ENCODE results near the gene NRIP2.
A peak's percentile ranks its signal among the peaks of the same experiment; 100 is the strongest.

Gene NRIP2

DNA sequence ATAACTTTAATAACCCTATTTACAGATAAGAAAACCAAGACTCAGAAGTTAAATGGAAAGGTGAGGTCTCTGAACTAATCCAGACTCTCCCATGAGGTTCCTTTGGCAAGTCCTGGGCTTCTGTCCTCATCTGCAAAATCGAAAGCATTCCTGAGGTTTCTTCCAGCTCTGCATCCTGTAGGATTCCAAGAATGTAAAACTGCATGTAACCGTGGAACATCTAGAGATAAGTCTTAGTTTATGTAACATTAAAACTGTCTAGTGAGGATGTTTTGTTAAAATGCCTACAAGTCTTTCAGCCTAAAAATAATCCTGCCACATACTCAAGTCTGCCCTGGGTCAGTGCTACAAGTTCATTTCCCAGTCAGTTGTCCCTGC lies 29.7 kb downstream of the NRIP2 start:
- DNase-seq (ENCODE audit: low read depth) = no peak

DNA sequence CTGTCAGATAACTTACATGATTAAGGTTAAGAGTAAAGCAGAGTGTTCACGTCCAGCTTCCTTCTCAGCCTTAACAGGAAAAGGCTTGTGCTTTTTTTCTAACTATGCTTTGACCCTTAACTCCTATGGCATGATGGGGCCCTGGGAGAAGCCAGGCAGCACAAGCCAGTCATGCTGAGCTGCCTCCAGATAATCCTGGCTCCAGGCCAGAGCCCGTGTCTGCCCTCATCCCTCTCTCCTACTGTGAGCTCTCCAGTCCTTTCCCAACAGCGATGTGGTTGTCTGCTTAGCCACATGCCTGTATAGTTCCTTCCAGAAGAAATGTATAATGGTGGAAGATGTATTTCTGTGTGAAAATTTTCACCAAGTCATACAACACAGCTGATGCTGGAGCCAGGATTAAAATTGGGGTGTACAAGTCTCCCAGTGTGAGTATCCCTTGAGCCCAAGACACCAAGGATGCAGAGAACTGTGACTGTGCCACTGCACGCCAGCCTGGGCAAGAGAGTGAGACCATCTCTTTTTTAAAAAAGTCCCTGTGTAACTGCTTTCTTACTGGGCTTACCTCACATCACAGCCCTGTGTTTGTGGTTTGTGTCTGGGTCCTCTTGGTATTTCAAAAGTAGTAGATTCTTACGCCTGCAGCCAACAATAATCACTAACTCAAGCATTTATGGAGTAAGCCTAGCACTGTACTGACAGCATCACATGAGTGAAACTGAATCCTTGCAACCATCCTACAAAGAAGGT lies 30.3 kb downstream of the NRIP2 start:
- DNase-seq (ENCODE audit: low read depth) = peak; percentile 24

DNA sequence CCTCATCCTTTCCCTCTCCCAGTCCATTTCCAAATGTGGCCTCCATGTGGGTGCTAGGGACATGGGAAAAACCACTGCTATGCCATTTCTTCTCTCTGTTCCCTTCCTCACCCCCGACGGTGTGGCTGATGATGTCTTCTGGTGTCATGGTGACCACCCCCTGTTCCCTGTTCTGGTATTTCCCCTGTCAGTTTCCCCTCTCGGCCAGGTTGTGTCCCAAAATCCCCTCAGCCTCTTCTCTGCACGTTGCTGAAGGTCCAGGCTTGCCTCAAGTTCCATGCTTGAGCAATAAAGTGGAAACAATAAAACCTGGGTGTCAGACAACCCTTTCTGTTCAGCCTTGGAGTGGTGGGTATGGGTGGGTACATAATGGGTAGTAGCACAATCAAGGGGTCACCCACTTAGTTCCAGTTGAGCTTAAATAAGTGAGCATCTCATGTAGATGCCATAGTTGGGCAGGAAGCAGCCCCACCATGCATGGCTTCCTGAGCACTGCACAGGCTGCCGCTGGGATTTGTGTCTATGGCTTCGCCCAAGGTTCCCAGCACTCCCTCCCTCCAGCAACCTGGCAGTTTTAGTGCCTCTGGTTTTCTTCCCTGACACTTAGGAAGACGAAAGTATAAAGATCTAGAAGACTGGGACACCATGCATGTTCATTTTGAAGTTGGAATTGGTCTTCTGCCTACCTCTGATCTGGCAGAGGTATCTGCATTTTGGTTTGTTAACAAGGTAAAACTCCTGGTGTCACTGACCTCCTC lies 31.0 kb downstream of the NRIP2 start:
- no peak for DNase-seq (ENCODE audit: low read depth)

DNA sequence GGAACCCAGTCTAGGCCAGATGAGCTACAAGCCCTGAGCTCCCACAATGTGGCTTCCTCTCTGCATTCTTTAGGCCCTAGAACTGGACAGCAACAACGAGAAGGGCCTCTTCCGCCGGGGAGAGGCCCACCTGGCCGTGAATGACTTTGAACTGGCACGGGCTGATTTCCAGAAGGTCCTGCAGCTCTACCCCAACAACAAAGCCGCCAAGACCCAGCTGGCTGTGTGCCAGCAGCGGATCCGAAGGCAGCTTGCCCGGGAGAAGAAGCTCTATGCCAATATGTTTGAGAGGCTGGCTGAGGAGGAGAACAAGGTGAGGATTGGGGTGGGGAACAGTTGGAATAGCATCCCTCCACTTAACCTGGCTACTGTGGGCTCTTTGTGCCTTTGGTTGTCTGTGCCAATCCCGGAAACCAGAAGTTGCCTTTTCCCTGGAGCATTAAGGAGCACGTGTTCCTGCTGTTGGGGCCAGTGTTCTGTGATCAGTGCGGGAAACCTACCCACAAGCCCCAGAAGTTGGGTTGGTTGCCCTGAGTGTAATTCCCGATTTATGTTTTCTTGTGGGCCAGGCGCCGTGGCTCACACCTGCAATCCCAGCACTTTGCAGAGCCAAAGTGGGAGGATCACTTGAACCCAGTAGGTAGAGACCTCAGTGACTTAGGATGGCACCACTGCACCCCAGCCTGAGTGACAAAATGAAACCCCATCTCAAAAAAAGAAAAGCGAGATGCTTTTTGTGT lies 33.6 kb downstream of the NRIP2 start:
- no peak for DNase-seq (ENCODE audit: low read depth)

DNA sequence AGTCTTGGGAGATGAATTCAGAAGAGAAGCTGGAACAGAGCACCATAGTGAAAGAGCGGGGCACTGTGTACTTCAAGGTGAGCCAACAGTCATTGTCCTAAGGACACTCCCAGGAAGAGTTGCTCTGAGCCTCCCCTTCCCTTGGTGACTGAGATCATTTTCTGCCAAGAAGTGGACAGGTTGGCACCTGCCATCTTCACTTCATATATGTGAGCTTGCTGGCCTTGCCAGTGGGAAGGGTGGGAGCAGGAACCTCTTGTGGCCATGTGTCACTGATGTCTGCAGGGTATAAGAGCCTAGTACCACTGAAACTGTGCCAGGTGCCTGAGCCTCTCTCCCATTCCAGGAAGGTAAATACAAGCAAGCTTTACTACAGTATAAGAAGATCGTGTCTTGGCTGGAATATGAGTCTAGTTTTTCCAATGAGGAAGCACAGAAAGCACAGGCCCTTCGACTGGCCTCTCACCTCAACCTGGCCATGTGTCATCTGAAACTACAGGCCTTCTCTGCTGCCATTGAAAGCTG lies 34.7 kb downstream of the NRIP2 start:
- no peak for DNase-seq (ENCODE audit: low read depth)

DNA sequence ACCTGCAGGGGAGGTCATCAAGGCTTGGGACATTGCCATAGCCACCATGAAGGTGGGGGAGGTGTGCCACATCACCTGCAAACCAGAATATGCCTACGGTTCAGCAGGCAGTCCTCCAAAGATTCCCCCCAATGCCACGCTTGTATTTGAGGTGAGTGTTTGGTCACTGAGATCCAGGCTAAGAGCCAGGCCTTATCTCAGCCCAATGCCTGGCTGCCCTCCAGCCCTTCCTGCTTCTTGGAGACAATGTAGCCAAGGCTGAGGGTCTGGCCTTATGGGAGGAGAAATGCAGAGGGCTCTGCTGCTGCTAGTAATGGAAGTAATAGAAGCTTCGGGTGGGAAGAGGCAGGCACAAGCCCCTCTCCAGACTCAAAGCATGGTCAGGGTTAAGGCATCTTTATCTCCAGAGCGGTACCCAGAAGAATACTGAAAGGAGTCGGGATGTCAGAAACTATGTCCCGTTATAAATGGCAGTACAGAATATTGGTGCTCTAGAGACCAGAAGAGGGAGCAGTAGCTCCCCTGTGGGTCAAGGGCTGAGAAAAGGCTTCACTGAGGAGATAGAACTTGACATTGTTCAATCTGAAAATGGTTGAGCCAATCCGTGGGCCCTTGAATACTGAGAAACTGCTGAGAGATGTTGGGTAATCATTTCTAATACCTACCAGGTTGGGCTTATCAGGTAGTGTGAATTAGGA lies 37.0 kb downstream of the NRIP2 start:
- no peak for DNase-seq (ENCODE audit: low read depth)

DNA sequence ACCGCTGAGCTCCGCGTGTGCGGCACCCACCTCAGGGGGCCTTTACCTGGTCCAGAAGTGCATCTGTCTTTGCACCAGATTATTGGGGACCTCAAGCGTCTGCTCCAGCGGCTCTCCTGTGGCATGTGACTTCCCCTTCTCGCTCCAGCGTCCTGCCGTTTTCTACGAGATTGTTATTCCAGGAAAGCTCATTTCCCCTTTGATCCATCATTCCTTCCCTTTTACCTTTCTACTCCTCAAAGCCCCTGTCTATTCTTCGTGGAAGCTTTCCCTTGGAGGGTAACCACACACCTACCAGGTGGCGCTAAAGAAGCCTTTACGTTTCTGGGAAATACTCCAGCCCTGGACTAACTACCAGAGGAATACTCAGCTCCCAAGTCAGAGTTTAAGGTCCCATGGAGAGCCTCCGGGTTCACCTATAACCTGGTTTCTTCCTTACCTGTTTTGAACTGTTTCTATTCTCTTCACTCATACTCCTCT lies 38.6 kb downstream of the NRIP2 start:
- DNase-seq (ENCODE audit: low read depth) = no peak

DNA sequence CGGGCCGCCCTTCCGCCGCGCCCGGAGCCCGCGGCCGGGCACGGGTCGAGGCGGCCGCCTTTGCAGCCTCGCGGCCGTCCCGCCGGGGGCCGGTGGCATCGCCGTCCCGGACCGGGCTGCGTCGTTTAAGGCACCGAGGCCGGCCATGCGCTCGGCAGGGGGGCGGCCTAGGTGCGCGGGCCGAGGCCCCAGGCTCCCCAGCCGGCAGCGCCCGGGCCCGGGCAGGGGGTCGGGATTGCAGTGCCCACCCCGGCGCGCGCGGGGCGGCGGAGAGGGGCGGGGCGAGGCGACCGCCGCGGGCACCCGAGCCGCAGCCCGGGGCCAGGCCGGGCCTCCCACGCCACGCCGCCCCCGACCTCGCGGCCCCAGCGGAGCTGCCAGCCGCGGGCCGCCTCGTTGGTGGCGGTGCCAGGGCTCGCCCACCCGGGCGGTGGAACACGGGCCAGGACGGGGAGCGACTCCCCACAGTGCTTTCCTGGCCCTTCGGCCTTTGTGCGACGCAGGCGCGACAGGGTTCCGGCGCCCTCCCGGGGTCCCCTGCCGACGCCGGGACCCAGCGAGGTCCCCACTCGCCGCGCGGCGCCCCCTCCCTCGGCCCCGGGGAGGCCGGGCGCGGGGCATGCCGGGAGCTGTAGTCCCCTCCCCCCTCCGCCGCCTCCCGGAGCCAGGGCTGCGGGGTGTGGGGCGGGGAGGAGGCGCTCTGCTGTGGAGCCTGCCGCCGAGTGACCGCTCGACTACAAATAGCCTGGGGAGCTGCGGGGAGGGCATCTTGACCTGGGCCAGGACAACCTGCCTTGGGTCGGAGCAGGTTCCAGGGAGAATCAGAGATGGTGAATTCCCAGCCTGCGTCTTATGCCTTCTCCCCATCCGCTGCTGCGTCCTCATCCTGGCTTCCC lies 39.3 kb downstream of the NRIP2 start:
- DNase-seq (ENCODE audit: low read depth) = peak; percentile 25

DNA sequence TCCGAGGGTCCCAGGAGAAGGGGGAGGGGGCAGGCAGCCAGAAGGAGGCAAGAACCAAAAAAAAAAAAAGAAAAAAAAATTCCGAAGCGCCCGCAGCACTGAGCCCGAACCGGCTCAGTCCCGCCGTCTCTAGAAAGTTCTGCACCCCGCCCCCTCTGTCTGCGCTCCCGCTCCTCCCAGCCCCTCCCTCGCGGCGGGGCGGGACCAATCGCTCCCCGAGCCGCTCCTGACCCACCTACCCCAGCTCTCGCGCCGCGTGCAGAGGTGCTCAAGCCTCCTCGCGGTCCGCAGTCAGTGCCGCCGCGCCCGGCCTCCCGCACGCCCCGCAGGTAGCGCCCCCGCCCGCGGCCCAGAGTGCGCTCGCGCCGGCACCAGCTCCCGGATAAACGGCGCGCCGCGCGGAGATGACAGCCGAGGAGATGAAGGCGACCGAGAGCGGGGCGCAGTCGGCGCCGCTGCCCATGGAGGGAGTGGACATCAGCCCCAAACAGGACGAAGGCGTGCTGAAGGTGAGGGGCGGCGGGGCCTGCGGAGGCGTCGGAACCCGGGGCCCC lies 40.0 kb downstream of the NRIP2 start, which contains the start of gene FKBP4:
TSS of gene FKBP4 (plus strand) at position 235 of the 554 bp plus-strand sequence. CDS start at position 405, 170 bp downstream.
- peak; percentile 48 for DNase-seq (ENCODE audit: low read depth)

DNA sequence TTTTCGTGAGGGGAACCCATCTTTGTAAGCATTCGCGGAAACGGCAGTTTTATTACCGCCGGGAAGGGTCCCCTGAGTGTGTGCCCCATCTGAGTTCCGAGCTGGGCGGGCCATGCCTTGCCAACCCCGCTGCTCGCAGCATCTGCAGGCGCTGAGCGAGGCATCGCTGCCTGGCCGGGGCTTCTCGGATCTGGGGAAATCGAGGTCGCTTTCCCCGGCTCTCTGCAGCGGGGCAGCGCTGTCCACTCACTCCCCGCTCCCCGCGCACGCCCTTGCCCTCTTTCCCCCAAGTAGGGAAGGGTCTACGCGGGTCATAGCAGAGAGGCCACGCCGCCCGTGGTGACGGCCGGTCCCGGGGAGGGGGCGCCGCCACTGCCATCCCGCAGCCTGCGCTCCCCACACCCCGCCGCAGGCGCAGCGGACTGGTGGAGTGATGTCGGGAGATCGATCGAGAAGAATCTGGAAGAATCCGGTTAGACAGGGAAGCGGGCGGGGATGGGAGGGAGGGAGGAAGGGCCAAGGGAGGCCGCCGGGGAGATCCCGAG lies 40.6 kb downstream of the NRIP2 start:
- no peak for DNase-seq (ENCODE audit: low read depth)

DNA sequence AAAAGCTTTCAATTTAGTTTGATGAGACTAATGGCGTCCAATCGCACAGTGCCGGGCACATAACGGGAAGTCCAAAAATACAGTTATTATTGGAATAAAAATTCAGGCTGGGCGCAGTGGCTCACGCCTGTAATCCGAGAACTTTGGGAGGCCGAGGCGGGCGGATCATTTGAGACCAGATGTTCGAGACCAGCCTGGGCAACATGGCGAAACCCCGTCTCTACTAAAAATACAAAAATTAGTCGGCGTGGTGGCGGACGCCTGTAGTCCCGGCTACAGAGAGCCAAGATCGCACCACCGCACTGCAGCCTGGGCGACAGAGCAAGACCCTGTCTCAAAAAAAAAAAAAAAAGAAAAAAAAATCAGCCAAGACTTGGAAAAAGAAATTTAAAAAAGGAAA lies 41.3 kb downstream of the NRIP2 start:
- no peak for DNase-seq (ENCODE audit: low read depth)

DNA sequence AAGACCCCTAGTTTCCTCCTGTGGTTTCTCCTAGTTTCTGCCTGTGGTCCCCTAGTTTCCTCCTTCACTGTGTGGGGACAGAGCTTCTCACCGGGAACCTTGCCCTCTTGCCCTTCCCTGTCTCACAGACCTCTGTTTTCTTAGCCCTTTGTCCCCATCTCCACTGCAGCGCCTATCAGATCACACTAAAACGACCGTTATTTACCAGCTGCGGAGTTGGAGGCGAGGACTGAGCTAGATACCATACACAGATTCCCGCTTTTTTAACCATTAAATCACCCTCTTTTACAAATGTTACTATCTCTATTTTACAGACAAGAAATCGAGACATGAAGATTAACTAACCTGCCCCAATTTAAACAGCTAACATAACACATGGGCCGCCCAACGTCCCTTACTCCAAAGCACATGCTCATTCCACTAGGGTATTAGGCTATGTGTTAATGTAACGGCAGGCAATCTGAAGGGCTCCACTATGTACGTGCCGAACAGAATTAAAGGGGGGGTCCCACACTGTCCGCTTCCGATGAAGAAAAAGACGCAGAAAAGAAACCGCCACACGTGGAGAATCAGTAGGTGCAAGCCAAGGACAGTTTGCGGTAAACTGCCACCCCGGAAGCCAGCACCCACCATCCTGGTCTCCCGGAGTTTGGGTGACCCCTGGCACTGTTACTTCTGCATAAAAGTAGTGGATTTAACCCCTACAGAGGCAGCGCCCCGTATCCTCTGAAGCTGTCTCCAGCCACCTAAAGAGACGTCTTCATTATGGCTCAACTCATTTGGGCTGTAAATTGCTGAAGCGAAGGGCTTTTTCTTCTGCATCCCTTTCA lies 41.9 kb downstream of the NRIP2 start:
- no peak for DNase-seq (ENCODE audit: low read depth)

DNA sequence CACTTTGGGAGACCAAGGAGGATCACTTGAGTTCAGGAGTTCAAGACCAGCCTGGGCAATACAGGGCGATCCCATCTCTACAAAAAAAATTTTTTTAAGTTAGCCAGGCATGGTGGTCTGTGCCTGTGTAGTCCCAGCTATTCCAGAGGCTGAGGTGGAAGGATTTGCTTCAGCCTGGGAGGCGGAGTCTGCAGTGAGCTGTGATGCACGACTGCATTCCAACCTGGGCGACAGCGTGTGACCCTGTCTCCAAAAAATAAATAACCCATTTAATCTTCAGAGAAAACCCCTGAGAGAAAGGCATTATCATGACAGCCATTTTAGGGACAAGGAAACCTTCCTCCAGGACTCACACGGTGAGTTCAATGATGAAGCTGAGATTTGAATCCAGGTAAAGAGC lies 43.7 kb downstream of the NRIP2 start:
- DNase-seq (ENCODE audit: low read depth) = no peak

DNA sequence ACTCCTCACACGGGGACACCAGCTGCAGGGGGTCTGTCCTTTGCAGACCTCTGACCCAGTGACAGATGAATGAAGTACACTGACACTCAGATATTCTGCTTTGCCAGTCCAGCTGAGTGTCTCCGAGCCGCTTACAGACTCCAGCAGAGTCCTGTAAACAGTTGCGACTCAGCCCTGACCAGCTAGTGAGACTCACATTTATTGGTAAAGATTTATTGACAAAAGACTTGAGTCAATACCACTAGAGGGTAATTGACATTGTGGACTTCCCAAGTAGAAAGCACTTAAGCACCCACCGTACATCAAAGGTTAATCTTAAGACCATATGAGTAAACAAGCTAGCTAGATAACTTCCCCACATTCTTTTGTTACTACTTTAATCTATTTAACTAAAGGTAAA lies 49.8 kb downstream of the NRIP2 start:
- DNase-seq (ENCODE audit: low read depth) = no peak

DNA sequence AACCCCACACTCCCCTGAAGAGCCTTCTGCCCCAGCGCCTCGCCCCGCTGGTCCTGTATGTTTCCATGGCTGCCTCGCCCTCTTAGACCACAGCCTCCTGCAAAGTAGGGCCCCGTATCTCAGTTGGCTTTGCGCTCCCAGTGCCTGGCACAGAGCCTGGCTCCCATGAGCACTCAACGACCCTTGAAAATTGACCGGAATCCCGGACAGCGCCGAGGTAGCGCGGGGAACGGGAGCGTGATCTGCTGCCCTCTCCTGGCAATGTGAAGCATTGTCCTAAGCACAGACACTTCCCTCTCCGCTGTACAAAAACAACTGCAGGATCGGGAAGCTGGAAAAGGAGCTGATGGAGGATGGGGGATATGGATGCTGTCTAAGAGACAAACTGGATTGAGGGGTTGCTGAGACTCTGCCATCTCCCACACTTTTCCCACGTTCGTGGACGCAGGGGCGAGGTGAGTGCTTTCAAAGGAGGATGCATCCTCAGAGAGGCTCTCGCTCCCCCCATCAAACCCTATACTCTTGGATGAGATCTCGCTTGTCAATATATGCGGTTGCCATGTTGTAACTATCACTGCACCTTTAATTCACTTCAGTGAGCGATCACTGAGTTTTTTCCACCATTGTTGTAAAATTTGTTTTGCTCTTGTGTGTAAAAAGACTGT lies 50.8 kb downstream of the NRIP2 start:
- DNase-seq (ENCODE audit: low read depth) = no peak

DNA sequence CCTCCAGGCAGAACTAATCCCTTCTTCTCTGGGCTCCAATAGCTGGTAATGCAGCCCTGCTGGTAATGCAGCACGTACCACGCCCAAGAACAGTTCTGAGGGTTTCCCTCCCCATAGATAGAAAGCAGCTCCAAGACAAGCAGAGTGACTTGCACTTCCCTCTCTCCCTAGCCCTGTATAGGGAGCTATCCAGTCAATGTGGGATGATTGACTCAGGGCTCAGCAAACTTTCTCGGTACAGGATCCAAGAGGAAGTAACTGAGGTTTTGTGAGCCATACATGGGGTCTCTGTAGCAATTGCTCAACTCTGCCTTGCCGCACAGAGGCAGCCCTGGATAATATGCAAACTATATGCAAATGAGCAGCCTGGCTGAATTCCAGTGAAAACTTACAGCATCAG lies 55.6 kb downstream of the NRIP2 start:
- DNase-seq (ENCODE audit: low read depth) = no peak

DNA sequence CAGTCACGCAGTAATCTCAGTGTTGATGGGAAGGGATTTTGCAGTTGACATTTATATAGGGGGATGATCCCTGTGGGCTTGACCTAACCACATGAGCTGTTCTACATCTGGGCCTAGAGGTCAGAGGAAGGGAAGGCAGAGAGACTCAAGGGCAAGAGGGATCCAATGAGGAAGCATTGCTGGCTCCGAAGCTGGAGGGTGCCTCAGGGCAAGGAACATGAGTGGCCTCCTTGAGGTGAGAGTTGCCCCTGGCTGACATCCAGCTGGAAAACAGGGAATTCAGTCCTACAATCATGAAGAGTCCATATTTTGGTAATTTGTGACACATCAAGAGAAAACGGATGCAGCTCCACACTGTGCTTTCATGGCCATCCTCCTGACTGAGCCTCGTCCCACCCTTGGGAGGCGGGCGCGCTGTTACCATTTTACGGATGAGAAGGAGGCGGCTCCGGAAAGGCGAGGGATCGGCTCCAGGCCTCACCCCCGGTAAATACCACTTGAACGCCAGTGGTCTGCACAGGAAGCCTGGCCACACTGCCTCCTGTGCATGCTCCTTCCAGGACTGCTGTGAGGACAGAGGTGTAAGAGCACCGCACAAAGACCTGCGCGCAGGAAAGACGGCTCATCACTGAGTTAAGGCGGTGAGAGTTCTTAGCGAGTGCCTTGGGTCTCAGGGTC lies 58.6 kb downstream of the NRIP2 start:
- DNase-seq (ENCODE audit: low read depth) = no peak

DNA sequence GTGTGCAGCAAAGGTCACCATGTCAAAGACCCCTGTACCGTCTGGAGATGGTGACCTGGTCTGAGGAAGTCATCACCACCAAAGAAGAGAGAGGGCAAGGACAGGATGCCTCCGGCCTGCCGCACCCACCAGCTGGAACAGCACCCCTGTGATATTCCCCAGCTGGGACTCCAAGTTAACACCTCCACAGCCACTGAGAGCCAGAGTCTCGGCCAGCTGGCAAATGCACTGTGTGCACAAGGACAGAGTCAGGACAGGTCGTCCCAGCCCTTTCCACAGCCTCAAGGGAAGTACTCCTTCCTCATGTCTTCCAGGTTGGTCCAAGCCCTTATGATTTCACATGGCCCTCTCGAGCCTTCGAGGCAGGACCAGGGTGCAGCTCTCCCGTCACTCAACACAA lies 59.4 kb downstream of the NRIP2 start:
- DNase-seq (ENCODE audit: low read depth) = no peak
